SH-SY5Y (cell line): ENCODE data around the gene ZNRF2.

ENCODE experiments used
- GATA2 ChIP-seq: IDR thresholded peaks from 2 replicates; pipeline ENCODE4 v1.6.1; 2011; ENCODE audit warnings: mild to moderate bottlenecking, low read depth, low read length
- GATA3 ChIP-seq: IDR thresholded peaks from 2 replicates; pipeline ENCODE4 v1.6.1; 2011; ENCODE audit warnings: low read depth, mild to moderate bottlenecking, low read length, moderate library complexity

ZNRF2 gene

DNA sequence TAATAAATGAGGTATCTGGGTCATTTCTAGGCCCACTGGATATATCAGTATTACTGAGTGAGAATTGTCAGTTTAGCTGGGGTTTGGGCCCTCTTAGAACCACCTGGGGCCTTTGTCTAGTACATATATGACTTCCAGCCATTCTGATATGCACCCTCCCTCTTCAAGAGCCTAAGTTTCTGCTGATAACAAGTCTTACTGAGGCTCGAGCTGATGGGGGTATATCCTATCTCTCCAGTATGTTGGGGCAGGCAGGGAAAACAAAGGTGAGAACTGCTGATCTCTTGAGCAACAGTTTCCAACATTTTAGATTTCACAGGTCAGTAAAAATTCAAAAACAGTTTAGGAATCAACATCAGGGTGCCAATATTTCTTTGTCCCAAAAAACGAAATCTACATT lies 10.8 kb upstream of the ZNRF2 start:
- TF ChIP-seq GATA3, result no peak
- no peak for TF ChIP-seq GATA2

DNA sequence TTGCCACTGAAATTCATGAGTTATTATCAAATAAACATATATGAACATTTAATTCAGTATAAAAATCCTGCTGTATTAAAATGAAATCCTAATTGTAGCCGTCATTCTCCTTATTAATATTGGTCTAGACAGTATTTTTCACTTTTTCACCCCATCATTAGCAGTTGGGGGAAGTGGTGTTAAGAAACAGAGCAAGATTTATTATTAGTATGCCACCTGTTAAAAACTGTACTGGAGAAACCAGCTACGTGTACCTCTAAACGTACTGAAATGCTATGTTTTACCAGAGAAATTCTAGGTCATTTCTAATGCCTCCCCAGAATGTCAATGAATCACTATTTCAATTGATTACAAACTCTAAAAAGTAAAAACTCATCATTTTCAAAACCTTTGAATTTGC lies 9.8 kb upstream of the ZNRF2 start:
- no peak for TF ChIP-seq GATA3
- no peak for TF ChIP-seq GATA2

GRCh38 chr7:30276203-30276900 lies 8.0 kb upstream of the ZNRF2 start:
- TF ChIP-seq GATA3, result no peak
- TF ChIP-seq GATA2, result no peak

GRCh38 chr7:30278376-30278775 lies 6.0 kb upstream of the ZNRF2 start:
- TF ChIP-seq GATA2 (no peak), GATA3 (no peak)

GRCh38 chr7:30278849-30279652 lies 5.3 kb upstream of the ZNRF2 start:
- TF ChIP-seq GATA2 (no peak), GATA3 (no peak)

- no peak for TF ChIP-seq GATA3
- no peak for TF ChIP-seq GATA2
Measured at GRCh38 chr7:30279653-30279904, 4.8 kb upstream of the ZNRF2 start.

GRCh38 chr7:30280631-30281030 lies 3.8 kb upstream of the ZNRF2 start:
- TF ChIP-seq GATA3, result no peak
- no peak for TF ChIP-seq GATA2

GRCh38 chr7:30281263-30281662 lies 3.1 kb upstream of the ZNRF2 start:
- TF ChIP-seq GATA3, result no peak
- TF ChIP-seq GATA2, result no peak

DNA sequence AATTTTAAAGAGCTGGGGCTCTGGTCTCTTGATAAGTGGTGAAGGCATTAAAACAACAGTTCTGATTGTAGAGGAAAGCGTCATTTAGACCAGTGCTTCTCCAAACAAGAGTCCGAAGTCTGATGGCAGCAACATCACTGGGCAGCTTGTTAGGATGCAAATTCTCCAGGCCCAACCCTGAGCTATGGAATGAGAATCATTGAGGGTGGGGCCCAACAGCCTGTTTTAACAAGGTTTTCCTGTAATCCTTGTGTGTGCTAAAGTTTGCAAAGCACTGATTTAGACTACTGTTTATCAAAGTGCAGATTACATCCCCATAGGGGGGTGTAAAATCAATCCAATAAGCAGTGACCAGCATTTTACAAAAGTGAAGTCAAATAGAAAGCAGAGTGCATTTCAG lies 2.6 kb upstream of the ZNRF2 start:
- TF ChIP-seq GATA3, result no peak
- TF ChIP-seq GATA2, result no peak

DNA sequence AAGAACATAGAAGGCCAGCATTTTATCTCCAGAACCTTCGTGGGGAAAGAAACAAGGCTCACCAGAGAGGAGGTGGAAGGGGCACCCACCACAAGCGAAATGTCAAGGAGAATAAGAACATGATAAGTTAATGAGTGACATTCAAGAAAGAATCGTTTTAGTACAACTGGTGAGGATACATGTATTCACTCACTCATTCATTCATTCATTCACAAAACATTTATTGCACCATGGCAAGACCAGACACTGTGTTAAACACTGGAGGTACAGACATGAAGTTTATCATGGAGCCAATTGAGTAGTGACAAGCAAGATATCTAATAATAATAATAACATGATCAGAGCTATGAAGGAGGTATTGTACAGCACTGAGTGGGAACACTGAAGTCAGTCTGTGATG lies 1.7 kb upstream of the ZNRF2 start:
- TF ChIP-seq GATA2 (no peak), GATA3 (no peak)

- TF ChIP-seq GATA3 (no peak), GATA2 (no peak)
Measured at GRCh38 chr7:30285067-30285535, 704 bp downstream of the ZNRF2 start.

- TF ChIP-seq GATA3, result no peak
- TF ChIP-seq GATA2, result no peak
Measured at GRCh38 chr7:30285536-30286284, 1.3 kb downstream of the ZNRF2 start.

DNA sequence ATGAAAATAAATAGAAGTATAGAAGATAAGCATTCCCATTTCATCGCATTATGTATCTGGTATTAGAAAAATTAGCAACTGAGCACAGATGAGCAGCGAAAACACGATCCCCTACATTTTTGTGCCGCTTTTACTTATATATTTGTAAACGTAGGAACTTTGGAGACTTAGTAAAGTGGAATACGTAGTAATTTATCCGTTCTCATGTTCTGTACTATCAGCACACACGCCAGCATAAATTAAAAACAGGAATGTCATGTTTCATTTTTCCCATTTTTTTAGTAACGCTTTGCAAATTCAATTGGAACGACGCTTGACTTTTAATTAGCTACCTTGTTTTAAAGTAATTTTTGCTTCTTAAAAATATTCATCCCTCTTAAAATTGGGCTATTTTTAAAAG lies 2.4 kb downstream of the ZNRF2 start:
- TF ChIP-seq GATA2 (no peak), GATA3 (no peak)

- no peak for TF ChIP-seq GATA2
- no peak for TF ChIP-seq GATA3
Measured at GRCh38 chr7:30301751-30302150, 17.4 kb downstream of the ZNRF2 start.
